AG04449 (cell line): ENCODE results near the gene NEU4.

Experiments used
- CTCF ChIA-PET: fragments of 350-600 bp; formaldehyde crosslinking; extraction: SDS; loops from one replicate; lab custom pipeline; 2021; ENCODE audit warnings: antibody characterized with exemption; lab: Yijun Ruan, JAX
- POLR2A ChIA-PET: fragments of 400-600, 350-600 bp; formaldehyde crosslinking; extraction: SDS; loops from one replicate; lab custom pipeline; 2020; ENCODE audit warnings: antibody characterized with exemption, inconsistent platforms; lab: Yijun Ruan, JAX
- DNase-seq: peaks from one replicate; pipeline ENCODE4 v3.0.0-alpha.2; 2010; ENCODE audit warnings: low read depth, low spot score
- H3K4me3 ChIP-seq: 2 replicates; pipeline ENCODE4 v1.5.1; 2011; ENCODE audit warnings: low read depth, mild to moderate bottlenecking, control low read depth, low read length
- CTCF ChIP-seq: IDR thresholded peaks from one replicate; pipeline ENCODE4 v1.5.1; 2011; ENCODE audit warnings: mild to moderate bottlenecking, moderate library complexity, low read length, control low read depth, inconsistent platforms; ENCODE audit not compliant: insufficient read depth; ENCODE audit errors: missing control alignments

NEU4 gene

DNA sequence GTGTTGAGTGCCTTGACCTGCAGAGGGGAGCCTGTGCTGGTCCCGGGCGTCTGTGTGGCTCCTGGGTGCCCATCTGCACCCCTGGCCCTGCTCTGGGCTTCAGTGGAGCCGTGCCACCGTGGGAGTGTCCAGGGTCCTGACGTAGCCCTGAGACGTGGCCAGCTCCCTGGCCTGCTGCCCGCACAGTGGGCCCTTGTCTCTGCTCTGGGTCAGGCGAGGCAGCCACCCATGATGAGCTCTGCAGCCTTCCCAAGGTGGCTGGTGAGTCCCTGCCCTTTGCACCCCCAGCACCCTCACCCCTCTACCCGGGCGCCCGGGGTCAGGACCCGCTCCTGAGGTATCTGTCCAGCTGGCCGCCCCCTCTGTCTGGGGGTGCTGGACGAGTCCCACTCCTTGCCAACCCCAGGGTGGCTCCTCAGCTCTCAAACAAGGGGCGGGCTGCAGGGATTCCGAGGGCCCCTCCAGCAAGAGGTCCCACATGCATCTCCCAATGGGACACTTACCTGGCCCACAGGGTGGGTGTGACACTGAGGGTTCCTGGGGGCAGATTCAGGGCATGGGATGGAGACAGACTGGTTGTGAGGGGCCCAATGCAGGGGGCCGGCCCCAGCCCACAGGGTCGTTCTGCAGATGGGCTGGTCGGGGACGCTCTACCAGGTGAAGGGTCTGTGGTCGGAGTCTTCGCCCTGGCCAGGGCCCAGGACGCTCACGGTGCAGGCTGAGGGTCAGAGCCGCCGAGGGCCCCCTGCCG is 2.4 kb downstream of the NEU4 start:
- ChIA-PET CTCF (interaction anchor here (1.9 kb wide), 1 partner anchor 67 kb away, joined by 5 read pairs; no protein-coding TSS in a partner anchor), POLR2A (no interaction called here)
- no peak overlapping the region for H3K4me3 ChIP-seq
- no peak for TF ChIP-seq CTCF
- no peak for DNase-seq

GRCh38 chr2:241811952-241812729 is 3.1 kb downstream of the NEU4 start:
- ChIA-PET CTCF (no interaction called here), POLR2A (no interaction called here)
- DNase-seq: no peak
- no peak overlapping the region for H3K4me3 ChIP-seq
- TF ChIP-seq CTCF: no peak

GRCh38 chr2:241812730-241813643 is 4.0 kb downstream of the NEU4 start:
- CTCF ChIA-PET: no interaction called here
- TF ChIP-seq CTCF: no peak
- POLR2A ChIA-PET: no interaction called here
- no peak for DNase-seq
- H3K4me3 ChIP-seq: no peak overlapping the region

GRCh38 chr2:241813644-241814392 is 4.8 kb downstream of the NEU4 start:
- CTCF ChIA-PET: no interaction called here

GRCh38 chr2:241814393-241814642 is 5.3 kb downstream of the NEU4 start:
- ChIA-PET CTCF (no interaction called here), POLR2A (no interaction called here)
- DNase-seq: no peak
- no peak overlapping the region for H3K4me3 ChIP-seq
- no peak for TF ChIP-seq CTCF

More at GRCh38 chr2:241813644-241814392, 4.8 kb downstream of the NEU4 start:
- no peak for TF ChIP-seq CTCF
- DNase-seq: no peak
- no peak overlapping the region for H3K4me3 ChIP-seq
- POLR2A ChIA-PET: no interaction called here
